Aorta (tissue), 5 donors: ENCODE measurements around the gene IRF9. TPM values are rescaled to one million over a fixed set of nuclear protein-coding genes. Genes with fewer than 3 reads are reported as not detected.

ENCODE experiments used
- ATAC-seq: fragments of 200-7000 bp; cut with Tn5 transposase; one replicate; pipeline ENCODE4 v1.9.1; 2022; ENCODE audit warnings: moderate library complexity; ENCODE audit not compliant: low FRiP score
- DNase-seq, 2 donors: peaks; one replicate each; pipeline ENCODE4 v3.0.0-alpha.2; 2020
- H3K27ac ChIP-seq, 2 donors: one replicate each; pipeline ENCODE4 v1.5.1; 2013; ENCODE audit warnings: low read length in 2 of 2, mild to moderate bottlenecking in 2 of 2, moderate library complexity in 2 of 2, control low read depth in 1 of 2, inconsistent platforms in 1 of 2, low read depth in 1 of 2
- H3K27me3 ChIP-seq, 2 donors: one replicate each; pipeline ENCODE4 v1.6.1; 2013; ENCODE audit warnings: control low read depth in 1 of 2, low read length in 1 of 2, mild to moderate bottlenecking in 1 of 2, moderate library complexity in 1 of 2; ENCODE audit not compliant: insufficient read depth in 2 of 2, control insufficient read depth in 1 of 2
- H3K36me3 ChIP-seq, 2 donors: one replicate each; pipeline ENCODE4 v1.6.1; 2013; ENCODE audit warnings: control low read depth in 1 of 2, low read length in 1 of 2, mild to moderate bottlenecking in 1 of 2; ENCODE audit not compliant: insufficient read depth in 2 of 2, control insufficient read depth in 1 of 2
- H3K4me1 ChIP-seq, 2 donors: one replicate each; pipeline ENCODE4 v1.6.1; 2013; ENCODE audit warnings: low read length in 2 of 2, control low read depth in 1 of 2, mild to moderate bottlenecking in 1 of 2, moderate library complexity in 1 of 2; ENCODE audit not compliant: insufficient read depth in 2 of 2, control insufficient read depth in 1 of 2
- H3K4me3 ChIP-seq, 2 donors: one replicate each; pipeline ENCODE4 v1.5.1; 2013; ENCODE audit warnings: low read length in 2 of 2, control low read depth in 1 of 2, mild to moderate bottlenecking in 1 of 2
- H3K9me3 ChIP-seq: one replicate; pipeline ENCODE4 v1.6.1; 2013; ENCODE audit warnings: mild to moderate bottlenecking, low read length; ENCODE audit not compliant: control insufficient read depth
- WGBS, 2 donors: extraction: QIAGEN DNeasy Blood & Tissue Kit; methylation state at CpG; one replicate each; pipeline ENCODE4 v1.1.7; 2013; 5-methylcytosine and 5-hydroxymethylcytosine counted together
- intact Hi-C, 2 donors: fragments of 100-400 bp; cut with DNase I; formaldehyde crosslinking; loops; one replicate each; pipeline versions ENCODE4 v1.14.2 to v1.15.0; 2022
- polyA plus RNA-seq, 2 donors: library from polyadenylated mRNA; stranded (reverse); fragments of 200-250 nt; gene quantifications; one replicate each; pipeline ENCODE4 v1.2.3, GENCODE V29; 2013
- total RNA-seq, 2 donors: library from RNA; stranded (reverse); fragmentation: NEBNext Ultra II Directional; extraction: Animal tissue kit (Norgen Biotek cat#: 25700); gene quantifications; one replicate each; pipeline ENCODE4 v1.2.1, GENCODE V29; 2021
- donor health status: healthy with polysubstance abuse.
- donor health status: Bipolar disorder and iron deficiency.
- donor health status: DM: no; HTN: no; CAD: no.
- donor health status: DM: no; HTN: no; CAD: no.
- donor health status: DM: yes; HTN: yes; CAD: no.

IRF9 gene
- total and polyA plus RNA-seq, 4 donors = 56.0 to 117 (median 112) TPM

GRCh38 chr14:24177041-24177825 is 16.2 kb downstream of the IRF9 start:
- DNase-seq = no peak
- Histone ChIP-seq H3K9me3 (no peaks in the 10 kb centered on the region), H3K36me3 (no peaks in the 10 kb centered on the region), H3K27ac (no peak overlapping the region), H3K4me3 (no peak overlapping the region), H3K4me1 (no peaks in the 10 kb centered on the region), H3K27me3 (no peaks in the 10 kb centered on the region)
- ATAC-seq = no peak
- intact Hi-C loops = no loop called here
- 87 to 89% methylated on average over 12 of the region's 12 CpGs for WGBS, 2 donors

GRCh38 chr14:24177891-24178290 is 16.8 kb downstream of the IRF9 start:
- Histone ChIP-seq H3K4me1 (no peaks in the 10 kb centered on the region), H3K36me3 (no peaks in the 10 kb centered on the region), H3K27ac (no peak overlapping the region), H3K9me3 (no peaks in the 10 kb centered on the region), H3K4me3 (no peak overlapping the region), H3K27me3 (no peaks in the 10 kb centered on the region)
- peak in 1 of 2 donors; percentile 77 for DNase-seq
- no peak for ATAC-seq
- intact Hi-C loops = no loop called here
- WGBS, 2 donors = 91% methylated on average over 14 of the region's 14 CpGs

GRCh38 chr14:24178399-24179178 is 17.5 kb downstream of the IRF9 start:
- DNase-seq (peak in 1 of 2 donors; percentile 69), ATAC-seq (no peak)
- no peak overlapping the region for H3K4me3 ChIP-seq
- H3K27me3 ChIP-seq = no peaks in the 10 kb centered on the region
- H3K27ac ChIP-seq = no peak overlapping the region
- H3K4me1 ChIP-seq = no peaks in the 10 kb centered on the region
- no peaks in the 10 kb centered on the region for H3K36me3 ChIP-seq
- no peaks in the 10 kb centered on the region for H3K9me3 ChIP-seq
- intact Hi-C loops = no loop called here
- 91 to 93% methylated on average over 12 of the region's 12 CpGs for WGBS, 2 donors

- DNase-seq (peak in 1 of 2 donors; percentile 68), ATAC-seq (no peak)
- H3K27ac ChIP-seq = peak overlapping the region in 1 of 2 donors; percentile 11
- no peaks in the 10 kb centered on the region for H3K9me3 ChIP-seq
- 86 to 87% methylated on average over 14 of the region's 14 CpGs for WGBS, 2 donors
- H3K4me3 ChIP-seq = no peak overlapping the region
- H3K27me3 ChIP-seq = no peaks in the 10 kb centered on the region
- intact Hi-C loops = no loop called here
- H3K4me1 ChIP-seq = no peaks in the 10 kb centered on the region
- no peaks in the 10 kb centered on the region for H3K36me3 ChIP-seq
These were observed 18.4 kb downstream of the IRF9 start for GRCh38 chr14:24179294-24179960.

- no peaks in the 10 kb centered on the region for H3K36me3 ChIP-seq
- H3K4me3 ChIP-seq = no peak overlapping the region
- 57 to 69% methylated on average over 18 of the region's 18 CpGs for whole genome bisulfite sequencing, 2 donors
- intact Hi-C loops = no loop called here
- no peaks in the 10 kb centered on the region for H3K27me3 ChIP-seq
- peak overlapping the region in 1 of 2 donors; percentile 11 for H3K27ac ChIP-seq
- no peaks in the 10 kb centered on the region for H3K9me3 ChIP-seq
- H3K4me1 ChIP-seq = no peaks in the 10 kb centered on the region
- peak; percentile 65 for ATAC-seq
- peak in 1 of 2 donors; percentile 63 for DNase-seq
These were observed 19.1 kb downstream of the IRF9 start for GRCh38 chr14:24179961-24180796.

- intact Hi-C loops = no loop called here
These were observed 20.5 kb downstream of the IRF9 start for GRCh38 chr14:24181371-24182077.

GRCh38 chr14:24182110-24182882 is 21.2 kb downstream of the IRF9 start:
- H3K27me3 ChIP-seq = no peaks in the 10 kb centered on the region
- intact Hi-C loops = no loop called here
- ATAC-seq (no peak), DNase-seq (no peak)
- no peaks in the 10 kb centered on the region for H3K36me3 ChIP-seq
- H3K27ac ChIP-seq = no peak overlapping the region
- no peaks in the 10 kb centered on the region for H3K4me1 ChIP-seq
- H3K9me3 ChIP-seq = no peaks in the 10 kb centered on the region
- WGBS, 2 donors = 85 to 90% methylated on average over 14 of the region's 14 CpGs
- H3K4me3 ChIP-seq = no peak overlapping the region

More at GRCh38 chr14:24181371-24182077, 20.5 kb downstream of the IRF9 start:
- Histone ChIP-seq H3K4me3 (no peak overlapping the region), H3K4me1 (no peaks in the 10 kb centered on the region), H3K9me3 (no peaks in the 10 kb centered on the region), H3K27ac (no peak overlapping the region), H3K27me3 (no peaks in the 10 kb centered on the region), H3K36me3 (no peaks in the 10 kb centered on the region)
- 79 to 85% methylated on average over 16 to 19 of the region's 19 CpGs for WGBS, 2 donors
- DNase-seq (peak; percentile 34 to 64), ATAC-seq (no peak)
